ENCODE results near the gene FAM110D. TPM values are rescaled to one million over a fixed set of nuclear protein-coding genes. Genes with fewer than 3 reads are reported as not detected.

The FAM110D gene
- total RNA-seq, 2 experiments from 2014 or later = not detected

DNA sequence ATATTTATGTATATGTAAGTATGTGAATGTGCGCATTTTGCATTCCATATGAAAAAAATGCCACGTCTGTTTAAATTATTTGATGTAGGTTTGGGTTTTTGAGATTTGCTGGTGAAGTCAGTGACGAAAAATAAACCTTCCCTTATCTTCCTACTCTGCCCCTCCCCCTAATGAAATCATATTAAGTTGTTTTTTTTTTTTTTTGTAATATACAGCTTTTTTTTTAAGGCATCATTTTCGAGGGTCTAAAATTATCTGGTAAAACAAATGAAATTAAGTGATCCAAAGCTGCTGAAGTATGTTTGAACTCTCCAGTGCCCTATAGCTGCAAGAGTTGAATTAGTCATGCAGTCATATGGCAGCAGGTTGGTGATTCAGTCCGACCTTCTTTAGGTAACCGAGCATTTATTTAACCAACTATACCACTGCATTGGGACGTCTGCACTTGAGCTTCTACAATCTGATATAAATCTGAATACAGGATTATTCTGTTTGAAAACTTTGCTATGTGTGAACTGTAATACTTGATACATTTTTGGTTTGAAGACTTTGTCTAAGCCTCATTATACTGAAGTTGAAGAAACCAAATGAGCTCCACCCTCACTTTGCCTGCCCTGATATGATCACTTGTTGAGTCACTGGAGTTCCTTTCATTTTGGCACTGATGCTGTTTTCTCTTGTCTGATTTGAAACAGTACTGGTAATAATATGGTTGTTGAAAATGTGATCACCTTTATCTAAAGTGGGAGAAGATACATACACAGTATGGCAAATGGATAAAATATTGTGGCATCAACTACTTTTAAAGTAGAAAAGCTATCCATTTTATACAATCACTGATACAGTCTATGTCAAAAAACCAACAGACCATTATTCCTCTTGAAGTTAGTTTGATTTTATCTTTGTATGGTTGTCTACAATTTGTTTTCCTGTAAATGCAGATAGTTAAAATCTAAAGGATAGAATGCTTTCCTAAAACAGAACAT, 35.6 kb upstream of the FAM110D start:
- Mint-ChIP-seq H3K36me3 (peaks cover 12% of the 10 kb centered on the region), H3K27me3 (no peaks in the 10 kb centered on the region), H3K4me3 (peak overlapping the region; percentile 25), H3K4me1 (ENCODE audit: low read depth) (peaks cover 55% of the 10 kb centered on the region), H3K9me3 (no peaks in the 10 kb centered on the region), H3K27ac (peak overlapping the region; percentile 75)
- ChIA-PET CTCF (interaction anchor here (0.7 to 4.8 kb wide), 15 partner anchors 8 to 294 kb away, joined by 3 to 50 read pairs (median 4); partner anchors contain the start of genes CEP85 and ZNF593), POLR2A (interaction anchor here (1.2 to 2.6 kb wide), 3 partner anchors 10 to 110 kb away, joined by 3 to 24 read pairs (median 3); partner anchors contain the start of genes CEP85 and PDIK1L)
- intact Hi-C loops (cut with micrococcal nuclease) = no loop called here
- DNase-seq = no peak

DNA sequence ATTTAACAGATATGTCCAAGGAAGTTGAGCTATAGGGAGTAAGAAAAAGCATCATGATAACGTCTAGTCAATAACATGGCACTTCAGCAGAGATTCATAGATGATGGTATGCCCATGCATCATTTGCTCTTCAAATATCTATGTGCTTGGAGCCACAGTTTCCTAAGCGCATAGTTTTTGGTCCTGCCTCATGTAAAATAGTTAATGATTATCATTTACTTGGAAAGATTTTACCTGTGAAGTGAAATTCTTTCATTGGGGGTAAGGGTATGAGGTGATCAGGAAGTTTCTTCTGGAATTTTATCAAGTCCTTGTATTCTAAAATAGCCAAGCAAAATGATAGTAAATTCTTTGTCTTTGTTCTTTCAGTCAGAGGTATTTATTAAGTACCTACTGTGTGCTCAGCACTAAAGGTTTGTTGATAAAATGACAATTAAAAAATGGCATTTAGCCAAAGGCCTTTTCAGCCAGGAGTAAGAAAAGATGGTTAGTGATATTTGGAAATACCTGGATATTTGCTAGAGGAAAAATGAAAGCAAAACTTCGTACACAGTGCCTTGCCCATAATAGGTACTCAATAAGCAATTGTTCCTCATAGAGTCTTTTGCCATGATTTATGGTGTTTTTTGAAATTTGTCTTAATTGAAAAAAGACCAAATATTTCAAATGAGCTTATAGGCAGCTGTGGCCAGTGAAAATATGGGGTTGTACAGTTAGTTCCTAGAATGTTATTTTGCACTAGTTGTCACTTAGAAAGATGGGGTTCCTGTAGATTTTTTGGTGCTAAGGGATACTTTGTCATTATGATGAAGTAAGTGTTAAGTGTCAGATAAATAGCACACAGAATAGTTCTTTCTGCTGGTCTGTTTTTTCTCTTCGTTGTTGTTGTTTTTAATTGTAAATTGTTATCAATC, 34.2 kb upstream of the FAM110D start:
- Mint-ChIP-seq H3K4me3 (peak overlapping the region; percentile 14), H3K4me1 (ENCODE audit: low read depth) (peaks cover 53% of the 10 kb centered on the region), H3K27ac (peak overlapping the region; percentile 55), H3K36me3 (peaks cover 12% of the 10 kb centered on the region), H3K27me3 (no peaks in the 10 kb centered on the region), H3K9me3 (no peaks in the 10 kb centered on the region)
- ChIA-PET POLR2A (interaction anchor here (1.3 to 2.6 kb wide), 2 partner anchors 12 to 109 kb away, joined by 3 to 24 read pairs; partner anchors contain the start of genes CEP85 and PDIK1L), CTCF (interaction anchor here (1.1 to 4.8 kb wide), 6 partner anchors 12 to 292 kb away, joined by 3 to 50 read pairs (median 4); no protein-coding TSS in a partner anchor)
- intact Hi-C loops (cut with micrococcal nuclease) = no loop called here
- no peak for DNase-seq

DNA sequence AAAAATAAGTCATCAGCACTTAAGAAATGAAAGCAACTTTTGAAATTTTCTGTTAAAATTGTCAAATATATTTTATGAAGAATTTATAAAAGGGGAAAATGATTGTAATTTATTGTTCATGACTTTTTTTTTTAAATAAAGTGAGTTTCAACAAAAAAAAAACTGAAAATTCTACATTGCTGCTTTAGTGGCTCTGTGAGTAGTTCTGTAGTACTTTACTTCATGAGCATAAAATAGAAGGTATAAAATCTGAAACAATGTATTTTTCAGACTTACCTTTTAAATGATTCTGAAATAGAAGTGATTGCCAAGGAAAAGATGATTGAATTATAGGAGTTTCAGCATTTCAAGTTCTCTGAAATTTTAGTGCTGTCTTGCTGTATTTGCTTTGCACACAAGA, 33.5 kb upstream of the FAM110D start:
- Mint-ChIP-seq H3K27me3 (no peaks in the 10 kb centered on the region), H3K9me3 (no peaks in the 10 kb centered on the region), H3K4me1 (ENCODE audit: low read depth) (peaks cover 49% of the 10 kb centered on the region), H3K4me3 (no peak overlapping the region), H3K36me3 (peaks cover 10% of the 10 kb centered on the region), H3K27ac (peak overlapping the region; percentile 59)
- POLR2A ChIA-PET = interaction anchor here (2.3 kb wide), 1 partner anchor 13 kb away, joined by 17 read pairs; the partner anchor contains the start of gene PDIK1L
- CTCF ChIA-PET = interaction anchor here (1.3 to 4.8 kb wide), 4 partner anchors 14 to 44 kb away, joined by 6 to 52 read pairs (median 28); partner anchors contain the start of genes PDIK1L and ZNF593
- no peak for DNase-seq
- intact Hi-C loops (cut with micrococcal nuclease) = no loop called here

DNA sequence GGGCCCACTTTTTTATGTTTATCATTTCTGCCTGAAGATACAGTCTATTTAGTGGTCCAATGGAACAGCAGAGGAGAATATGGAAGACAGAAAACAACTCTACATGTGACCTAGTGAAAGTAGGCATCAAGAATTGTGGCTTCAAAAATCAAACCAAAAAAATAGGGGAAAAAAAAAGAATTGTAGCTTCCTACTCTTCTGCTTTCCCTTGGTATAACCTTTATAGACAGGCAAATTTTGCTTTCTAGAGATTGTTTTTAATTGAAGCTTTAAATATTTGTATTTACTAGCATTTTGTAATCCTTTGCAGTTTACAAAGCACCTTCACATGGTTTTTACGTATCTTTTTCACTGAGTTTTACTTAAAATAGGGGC, 32.9 kb upstream of the FAM110D start:
- H3K36me3 Mint-ChIP-seq = peaks cover 10% of the 10 kb centered on the region
- intact Hi-C loops (cut with micrococcal nuclease) = loop anchor here (1.0 to 2.0 kb wide), 3 partner anchors 15 to 43 kb away; partner anchors contain the start of genes C1orf232, PDIK1L and ZNF593
- peak overlapping the region; percentile 58 for H3K4me3 Mint-ChIP-seq
- peak overlapping the region; percentile 89 for H3K27ac Mint-ChIP-seq
- H3K4me1 Mint-ChIP-seq (ENCODE audit: low read depth) = peaks cover 49% of the 10 kb centered on the region
- POLR2A ChIA-PET = interaction anchor here (0.6 to 2.3 kb wide), 2 partner anchors 14 to 695 kb away, joined by 3 to 17 read pairs; partner anchors contain the start of gene PDIK1L
- CTCF ChIA-PET = interaction anchor here (0.9 to 3.9 kb wide), 7 partner anchors 14 to 128 kb away, joined by 3 to 52 read pairs (median 6); partner anchors contain the start of genes PAFAH2, PDIK1L and ZNF593
- H3K27me3 Mint-ChIP-seq = no peaks in the 10 kb centered on the region
- no peaks in the 10 kb centered on the region for H3K9me3 Mint-ChIP-seq
- no peak for DNase-seq

DNA sequence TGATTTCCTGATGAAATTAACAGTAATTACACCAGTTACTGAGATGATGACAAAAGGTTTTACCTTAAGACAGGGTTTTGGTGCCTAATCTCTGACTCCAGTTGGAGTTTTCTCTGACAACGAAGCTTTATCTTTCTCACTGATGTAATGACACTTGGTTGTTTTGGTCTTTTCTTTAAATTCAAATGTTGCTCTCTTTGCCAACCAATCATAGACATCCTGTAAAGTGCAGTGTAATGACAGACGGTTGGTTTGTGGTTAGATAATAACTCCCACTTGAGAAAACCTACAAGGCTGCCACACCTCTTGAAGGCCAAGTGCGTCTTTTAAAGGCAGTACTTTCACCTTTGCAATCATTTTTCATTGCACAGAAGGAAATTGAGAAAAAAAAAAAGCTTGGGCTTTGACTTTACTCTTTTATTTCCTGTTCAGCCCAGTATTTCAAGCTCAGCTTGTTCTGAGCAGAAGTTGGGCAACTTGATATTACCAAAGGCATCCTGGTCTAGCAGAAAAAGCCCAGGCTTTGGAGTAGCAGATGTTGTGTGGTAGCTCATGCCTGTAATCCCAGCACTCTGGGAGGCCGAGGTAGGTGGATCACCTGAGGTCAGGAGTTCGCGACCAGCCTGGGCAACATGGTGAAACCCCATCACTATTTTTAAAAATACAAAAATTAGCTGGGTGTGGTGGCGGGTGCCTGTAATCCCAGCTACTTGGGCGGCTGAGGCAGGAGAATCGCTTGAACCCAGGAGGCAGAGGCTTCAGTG, 32.4 kb upstream of the FAM110D start:
- POLR2A ChIA-PET = interaction anchor here (0.6 to 2.3 kb wide), 6 partner anchors 13 to 694 kb away, joined by 3 to 17 read pairs (median 3); partner anchors contain the start of gene PDIK1L
- CTCF ChIA-PET = interaction anchor here (0.6 to 3.9 kb wide), 11 partner anchors 11 to 129 kb away, joined by 3 to 52 read pairs (median 5); partner anchors contain the start of genes CEP85, PAFAH2, PDIK1L and ZNF593
- intact Hi-C loops (cut with micrococcal nuclease) = loop anchor here (1.0 to 2.0 kb wide), 3 partner anchors 15 to 42 kb away; partner anchors contain the start of genes C1orf232, PDIK1L and ZNF593
- peaks cover 49% of the 10 kb centered on the region for H3K4me1 Mint-ChIP-seq (ENCODE audit: low read depth)
- no peaks in the 10 kb centered on the region for H3K27me3 Mint-ChIP-seq
- H3K4me3 Mint-ChIP-seq = peak overlapping the region; percentile 58
- peak overlapping the region; percentile 89 for H3K27ac Mint-ChIP-seq
- DNase-seq = peak; percentile 57
- H3K36me3 Mint-ChIP-seq = peaks cover 10% of the 10 kb centered on the region
- no peaks in the 10 kb centered on the region for H3K9me3 Mint-ChIP-seq

DNA sequence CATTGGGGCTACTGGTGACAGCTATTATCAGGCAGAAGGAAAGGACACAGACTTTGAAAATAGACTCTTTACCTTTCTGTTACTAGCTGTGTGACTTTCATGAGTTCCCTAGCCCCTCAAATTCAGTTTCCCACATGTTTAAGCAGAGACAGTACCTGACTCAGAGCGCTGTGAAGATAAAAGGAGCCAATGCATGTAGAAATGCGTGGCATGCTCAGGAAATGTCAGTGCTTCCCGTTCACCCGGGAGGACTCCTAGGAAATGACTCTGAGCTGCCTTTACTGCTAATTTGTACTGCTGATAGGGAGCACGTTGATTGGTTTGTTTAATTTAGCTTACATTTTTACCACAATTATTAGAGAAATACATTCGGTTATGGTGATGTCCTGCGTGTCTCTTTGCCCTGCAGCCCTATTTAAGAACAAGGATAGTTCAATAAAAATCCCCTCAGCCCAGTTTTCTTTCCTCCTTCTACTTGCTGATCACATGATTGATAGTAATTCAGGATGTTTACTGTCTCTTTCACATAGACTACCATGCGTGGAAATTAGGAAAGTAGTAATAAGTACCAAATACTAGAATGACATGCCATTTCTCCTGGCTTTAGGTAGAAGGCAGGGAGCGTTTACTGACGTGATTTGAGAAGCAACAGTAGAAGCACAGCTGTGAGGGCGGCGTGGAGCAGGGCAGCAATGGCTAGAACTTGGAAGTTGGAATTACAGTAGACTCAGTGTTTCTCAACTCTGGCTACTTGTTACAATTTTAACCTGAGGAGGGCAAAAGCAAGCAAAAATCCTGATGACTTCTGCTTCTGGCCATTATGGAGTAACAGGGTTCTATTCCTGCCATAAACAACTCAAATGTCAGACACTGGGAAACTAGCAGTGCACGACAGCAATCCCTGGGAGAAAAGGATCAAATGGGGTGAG, 31.4 kb upstream of the FAM110D start:
- ChIA-PET POLR2A (interaction anchor here (0.6 to 2.3 kb wide), 3 partner anchors 14 to 374 kb away, joined by 3 to 17 read pairs (median 3); partner anchors contain the start of gene PDIK1L), CTCF (interaction anchor here (0.6 to 3.9 kb wide), 9 partner anchors 12 to 130 kb away, joined by 3 to 52 read pairs (median 5); partner anchors contain the start of genes CEP85, PAFAH2 and PDIK1L)
- peaks cover 45% of the 10 kb centered on the region for H3K4me1 Mint-ChIP-seq (ENCODE audit: low read depth)
- no peaks in the 10 kb centered on the region for H3K9me3 Mint-ChIP-seq
- intact Hi-C loops (cut with micrococcal nuclease) = loop anchor here (2.0 kb wide), 2 partner anchors 17 to 41 kb away; partner anchors contain the start of genes C1orf232 and ZNF593
- H3K36me3 Mint-ChIP-seq = peaks cover 5% of the 10 kb centered on the region
- H3K27me3 Mint-ChIP-seq = no peaks in the 10 kb centered on the region
- peak overlapping the region; percentile 89 for H3K27ac Mint-ChIP-seq
- peak overlapping the region; percentile 58 for H3K4me3 Mint-ChIP-seq
- peak; percentile 47 for DNase-seq

DNA sequence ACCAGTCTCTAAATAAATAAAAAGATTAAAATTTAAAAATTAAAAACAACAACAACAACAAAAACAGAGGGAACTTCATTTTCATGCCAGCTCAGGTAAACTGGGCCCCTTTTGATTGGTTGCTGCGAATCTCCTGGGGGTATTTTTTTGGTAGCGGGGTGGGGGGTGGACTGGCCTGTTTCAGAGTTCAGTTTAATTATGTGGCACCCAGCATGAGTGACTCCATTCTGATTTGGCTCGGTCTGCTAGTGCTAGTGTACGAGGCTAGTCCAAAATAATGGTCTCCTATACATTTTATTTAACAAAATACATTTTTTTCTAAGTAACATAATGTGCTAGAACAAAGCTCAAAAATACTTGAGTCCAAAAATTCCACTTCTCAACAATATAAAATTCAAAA, 29.1 kb upstream of the FAM110D start:
- DNase-seq = no peak
- H3K36me3 Mint-ChIP-seq = no peaks in the 10 kb centered on the region
- peaks cover 30% of the 10 kb centered on the region for H3K4me1 Mint-ChIP-seq (ENCODE audit: low read depth)
- ChIA-PET POLR2A (no interaction called here), CTCF (interaction anchor here (0.8 to 3.6 kb wide), 3 partner anchors 10 to 41 kb away, joined by 3 to 16 read pairs (median 3); no protein-coding TSS in a partner anchor)
- no peaks in the 10 kb centered on the region for H3K27me3 Mint-ChIP-seq
- no peak overlapping the region for H3K27ac Mint-ChIP-seq
- no peaks in the 10 kb centered on the region for H3K9me3 Mint-ChIP-seq
- no peak overlapping the region for H3K4me3 Mint-ChIP-seq
- intact Hi-C loops (cut with micrococcal nuclease) = no loop called here

DNA sequence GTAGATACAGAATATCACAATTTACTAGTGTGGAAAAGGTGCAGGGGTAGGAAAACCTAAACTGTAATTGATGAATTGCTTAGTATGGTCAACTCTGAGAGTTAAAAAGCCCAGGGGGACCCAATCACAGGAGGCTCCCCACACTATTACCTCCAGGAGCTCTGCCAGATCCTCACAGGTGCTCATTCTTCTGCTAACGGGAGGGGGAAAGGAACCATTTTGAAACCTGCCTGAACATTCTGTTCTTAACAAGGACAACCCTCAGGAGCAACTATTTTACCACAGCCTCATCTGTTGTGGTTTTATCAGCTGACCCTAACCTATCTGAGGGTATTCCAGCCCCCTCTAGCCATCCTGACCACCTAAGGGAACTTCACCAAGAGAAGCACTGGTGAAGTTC, 28.2 kb upstream of the FAM110D start:
- H3K27ac Mint-ChIP-seq = no peak overlapping the region
- intact Hi-C loops (cut with micrococcal nuclease) = no loop called here
- peaks cover 23% of the 10 kb centered on the region for H3K4me1 Mint-ChIP-seq (ENCODE audit: low read depth)
- H3K9me3 Mint-ChIP-seq = no peaks in the 10 kb centered on the region
- no peaks in the 10 kb centered on the region for H3K36me3 Mint-ChIP-seq
- no peaks in the 10 kb centered on the region for H3K27me3 Mint-ChIP-seq
- no peak for DNase-seq
- ChIA-PET POLR2A (no interaction called here), CTCF (interaction anchor here (0.7 to 3.6 kb wide), 5 partner anchors 9 to 40 kb away, joined by 3 to 16 read pairs (median 3); no protein-coding TSS in a partner anchor)
- no peak overlapping the region for H3K4me3 Mint-ChIP-seq

DNA sequence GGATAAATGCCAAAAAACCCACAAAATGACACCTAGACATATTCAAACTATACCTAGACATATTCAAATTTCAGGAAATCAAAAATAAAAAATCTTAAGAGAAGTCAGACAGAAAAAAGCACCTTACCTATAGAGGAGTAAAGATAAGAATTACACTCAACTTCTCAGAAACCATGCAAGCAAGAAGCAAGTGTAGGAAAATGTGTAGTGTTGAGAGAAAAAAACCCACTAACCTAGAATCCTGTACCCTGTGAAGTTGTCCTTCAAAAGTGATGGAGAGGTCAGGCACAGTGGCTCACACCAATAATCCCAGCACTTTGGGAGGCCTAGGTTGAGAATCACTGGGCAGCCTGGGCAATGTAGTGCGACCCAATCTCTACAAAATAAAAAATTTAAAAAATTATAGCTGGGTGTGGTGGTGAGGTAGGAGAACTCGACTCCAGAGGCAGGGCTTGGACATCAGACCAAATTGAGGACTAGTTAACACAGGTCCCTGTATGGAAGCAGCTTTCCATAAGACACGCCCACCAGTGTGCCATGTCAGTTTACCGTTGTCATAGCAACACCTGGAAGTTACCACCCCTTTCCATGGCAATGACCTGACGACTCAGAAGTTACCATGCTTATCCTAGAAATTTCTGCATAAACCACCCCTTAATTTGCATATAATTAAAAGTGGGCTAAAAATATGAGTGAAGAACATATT, 26.6 kb upstream of the FAM110D start:
- H3K27me3 Mint-ChIP-seq = no peaks in the 10 kb centered on the region
- no peak overlapping the region for H3K27ac Mint-ChIP-seq
- DNase-seq = no peak
- no peaks in the 10 kb centered on the region for H3K9me3 Mint-ChIP-seq
- ChIA-PET POLR2A (no interaction called here), CTCF (interaction anchor here (0.7 to 3.6 kb wide), 3 partner anchors 10 to 12 kb away, joined by 3 to 16 read pairs (median 5); no protein-coding TSS in a partner anchor)
- H3K4me3 Mint-ChIP-seq = no peak overlapping the region
- intact Hi-C loops (cut with micrococcal nuclease) = no loop called here
- peaks cover 13% of the 10 kb centered on the region for H3K4me1 Mint-ChIP-seq (ENCODE audit: low read depth)
- no peaks in the 10 kb centered on the region for H3K36me3 Mint-ChIP-seq
